GM23338 (cell line): Measurements from ENCODE around the gene OPRL1. TPM values are rescaled to one million over a fixed set of nuclear protein-coding genes. Genes with fewer than 3 reads are reported as not detected.

Source experiments
- ATAC-seq: fragments of 200-7000 bp; cut with Tn5 transposase; 3 replicates; pipeline ENCODE4 v1.9.1; 2020
- DNase-seq: peaks from one replicate; pipeline ENCODE4 v3.0.0-alpha.2; 2015; ENCODE audit warnings: low spot score
- H2AFZ ChIP-seq: fragments of 200-600 bp; sonication (generic); 2 replicates; pipeline ENCODE4 v1.8.0; 2016; ENCODE audit warnings: antibody characterized with exemption, mild to moderate bottlenecking, moderate library complexity
- H3F3A ChIP-seq: fragments of 200-600 bp; sonication (generic); replicated peaks from 2 replicates; pipeline ENCODE4 v1.8.0; 2017; ENCODE audit warnings: antibody characterized with exemption, mixed run types, low read depth
- H3K27ac ChIP-seq: fragments of 200-600 bp; sonication (generic); 2 replicates; pipeline ENCODE4 v1.6.1; 2016; ENCODE audit warnings: low read depth
- H3K27me3 ChIP-seq: fragments of 200-600 bp; sonication (generic); 2 replicates; pipeline ENCODE4 v1.8.0; 2016; ENCODE audit warnings: mild to moderate bottlenecking, mixed run types, moderate library complexity; ENCODE audit not compliant: insufficient read depth
- H3K36me3 ChIP-seq: fragments of 200-600 bp; sonication (generic); 2 replicates; pipeline ENCODE4 v1.8.0; 2016; ENCODE audit warnings: mild to moderate bottlenecking; ENCODE audit not compliant: insufficient read depth
- H3K4me1 ChIP-seq: fragments of 200-600 bp; sonication (generic); 2 replicates; pipeline ENCODE4 v1.8.0; 2016; ENCODE audit warnings: mild to moderate bottlenecking, moderate library complexity; ENCODE audit not compliant: insufficient read depth
- H3K4me2 ChIP-seq: fragments of 200-600 bp; sonication (generic); 2 replicates; pipeline ENCODE4 v1.7.1; 2017; ENCODE audit warnings: mixed run types
- H3K4me3 ChIP-seq: fragments of 200-600 bp; sonication (generic); 2 replicates; pipeline ENCODE4 v1.6.1; 2016; ENCODE audit warnings: mixed run types
- H3K79me2 ChIP-seq: fragments of 200-600 bp; sonication (generic); replicated peaks from 2 replicates; pipeline ENCODE4 v1.8.0; 2017; ENCODE audit warnings: mild to moderate bottlenecking; ENCODE audit not compliant: insufficient read depth
- H3K9me2 ChIP-seq: fragments of 200-600 bp; sonication (generic); 2 replicates; pipeline ENCODE4 v1.8.0; 2017; ENCODE audit not compliant: insufficient read depth
- H4K20me1 ChIP-seq: fragments of 200-600 bp; sonication (generic); replicated peaks from 2 replicates; pipeline ENCODE4 v1.8.0; 2017; ENCODE audit warnings: mild to moderate bottlenecking; ENCODE audit not compliant: insufficient read depth
- H3K27ac Mint-ChIP-seq: 2 replicates; pipeline ENCODE4 v1.8.0; 2020; ENCODE audit warnings: inconsistent platforms, mild to moderate bottlenecking, moderate library complexity, mixed read lengths
- H3K27me3 Mint-ChIP-seq: 3 replicates; pipeline ENCODE4 v1.8.0; 2022; ENCODE audit warnings: low read depth, mild to moderate bottlenecking, moderate library complexity, mixed read lengths, inconsistent platforms; ENCODE audit not compliant: insufficient read depth, poor library complexity
- H3K36me3 Mint-ChIP-seq: 3 replicates; pipeline ENCODE4 v1.8.0; 2021; ENCODE audit warnings: low read depth, mild to moderate bottlenecking, inconsistent platforms, moderate library complexity, mixed read lengths
- H3K4me1 Mint-ChIP-seq: 3 replicates; pipeline ENCODE4 v1.8.0; 2020; ENCODE audit warnings: mild to moderate bottlenecking, inconsistent platforms, mixed read lengths
- H3K4me3 Mint-ChIP-seq: 3 replicates; pipeline ENCODE4 v1.8.0; 2021; ENCODE audit warnings: moderate library complexity, mild to moderate bottlenecking, inconsistent platforms, mixed read lengths
- H3K9me3 Mint-ChIP-seq: 3 replicates; pipeline ENCODE4 v1.8.0; 2020; ENCODE audit warnings: moderate library complexity, mild to moderate bottlenecking, inconsistent platforms, mixed read lengths
- CTCF ChIP-seq, 2 experiments: fragments of 200-600 bp in 1 of 2; sonication (generic) in 1 of 2; conservative IDR thresholded peaks; 2 replicates each; pipeline versions ENCODE4 v1.5.1 to v1.6.1; 2016 to 2017; ENCODE audit warnings: antibody characterized with exemption in 2 of 2, low read depth in 2 of 2, mild to moderate bottlenecking in 2 of 2, moderate library complexity in 1 of 2
- ETS1 ChIP-seq: IDR thresholded peaks from 2 replicates; pipeline ENCODE4 v1.6.1; 2016; ENCODE audit warnings: antibody characterized with exemption
- JUNB ChIP-seq: IDR thresholded peaks from one replicate; pipeline ENCODE4 v1.6.1; 2016; ENCODE audit warnings: antibody characterized with exemption; ENCODE audit not compliant: unreplicated experiment
- POLR2AphosphoS5 ChIP-seq: IDR thresholded peaks from 2 replicates; pipeline ENCODE4 v1.6.1; 2016; ENCODE audit warnings: antibody characterized with exemption, low read depth
- REST ChIP-seq: IDR thresholded peaks from one replicate; pipeline ENCODE4 v1.6.1; 2018; ENCODE audit warnings: antibody characterized with exemption; ENCODE audit not compliant: unreplicated experiment
- STAT1 ChIP-seq: IDR thresholded peaks from one replicate; pipeline ENCODE4 v1.6.1; 2016; ENCODE audit warnings: antibody characterized with exemption; ENCODE audit not compliant: unreplicated experiment
- ZNF331 ChIP-seq: fragments of 250-450 bp; sonication (Bioruptor Pico); IDR thresholded peaks from 2 replicates; pipeline ENCODE4 v1.5.0; 2020; ENCODE audit warnings: low read depth, mild to moderate bottlenecking, moderate library complexity
- long read RNA-seq: library from polyadenylated mRNA; unstranded; transcript quantifications from one replicate; pipeline ENCODE4 v2.0.0, GENCODE V29; 2020; ENCODE audit not compliant: unreplicated experiment
- polyA plus RNA-seq: library from polyadenylated mRNA; unstranded; fragments of >200 nt; fragmentation: Nextera tagmentation; extraction: Ambion mirVana; gene quantifications from 2 replicates; pipeline ENCODE4 v1.2.1, GENCODE V29; 2016
- total RNA-seq: library from RNA; depleted of rRNA; stranded (reverse); fragments of >200 nt; shearing (Covaris generic); gene quantifications from 2 replicates; pipeline ENCODE4 v1.2.3, GENCODE V29; 2014; rRNA removed

OPRL1 gene
- 0.74 and 1.1 TPM in 2 replicates for total RNA-seq
- polyA plus RNA-seq = 0.24 and 0.27 TPM in 2 replicates
- long read RNA-seq = 0 reads

GRCh38 chr20:64080013-64080812, at the start of gene OPRL1:
Gene OPRL1 (plus strand): TSS chr20:64080082. CDS start chr20:64092721, 12,639 bp downstream.
- Histone ChIP-seq H3K4me3 (peak within 1 kb of the TSS; percentile 75), H3K4me2 (peak within 1 kb of the TSS; percentile 88), H3K27ac (no peak within 1 kb of the TSS), H3K36me3 (no peaks in the 10 kb centered on the region), H3K9me2 (no peaks in the 10 kb centered on the region), H3K4me1 (peaks cover 26% of the 10 kb centered on the region; the same call in 1 of the 2 replicates), H2AFZ (peak within 1 kb of the TSS; percentile 93), H3K79me2 (no peaks in the 10 kb centered on the region), H3F3A (0 out of 2 replicates have a peak, but pooled peaks cover 7% of the 10 kb centered on the region), H4K20me1 (no peaks in the 10 kb centered on the region), H3K27me3 (peaks cover 43% of the 10 kb centered on the region)
- H3K27ac Mint-ChIP-seq = no peak within 1 kb of the TSS
- H3K27me3 Mint-ChIP-seq = peaks cover 42% of the 10 kb centered on the region
- peak; percentile 0; the same call in 1 of the 3 replicates for ATAC-seq
- 0 out of 3 replicates have a peak, but pooled peaks cover 3% of the 10 kb centered on the region for H3K9me3 Mint-ChIP-seq
- peaks cover 33% of the 10 kb centered on the region for H3K4me1 Mint-ChIP-seq
- TF ChIP-seq ZNF331 (no peak), POLR2AphosphoS5 (no peak), ETS1 (no peak), JUNB (no peak), STAT1 (no peak)
- peak within 1 kb of the TSS; percentile 77 for H3K4me3 Mint-ChIP-seq
- no peaks in the 10 kb centered on the region; the same call in 2 of the 3 replicates for H3K36me3 Mint-ChIP-seq
- DNase-seq = peak; percentile 47

GRCh38 chr20:64030371-64031134, 49.3 kb upstream of the OPRL1 start:
- peaks cover 55% of the 10 kb centered on the region for H3K36me3 Mint-ChIP-seq
- DNase-seq = no peak
- TF ChIP-seq CTCF (conservative IDR thresholded peaks at IDR 0.05; ENCODE audit: low read depth in 2 of 2) (no peak), POLR2AphosphoS5 (no peak), REST (no peak), ZNF331 (no peak)

More at GRCh38 chr20:64030371-64031134, 49.3 kb upstream of the OPRL1 start:
- no peaks in the 10 kb centered on the region for H3K27me3 ChIP-seq
- Mint-ChIP-seq H3K4me3 (no peak overlapping the region), H3K27ac (no peak overlapping the region), H3K27me3 (peaks cover 8% of the 10 kb centered on the region), H3K9me3 (no peaks in the 10 kb centered on the region), H3K4me1 (peaks cover 7% of the 10 kb centered on the region)
- H3K27ac ChIP-seq = no peak overlapping the region
- peaks cover 5% of the 10 kb centered on the region; the same call in 1 of the 2 replicates for H3F3A ChIP-seq
- H2AFZ ChIP-seq = no peak overlapping the region
- H3K9me2 ChIP-seq = no peaks in the 10 kb centered on the region
- peaks cover 5% of the 10 kb centered on the region; the same call in 1 of the 2 replicates for H3K36me3 ChIP-seq
- ATAC-seq = no peak
- H4K20me1 ChIP-seq = no peaks in the 10 kb centered on the region
- H3K79me2 ChIP-seq = no peaks in the 10 kb centered on the region
- no peak overlapping the region for H3K4me2 ChIP-seq
- no peak overlapping the region for H3K4me3 ChIP-seq
- peaks cover 1% of the 10 kb centered on the region; the same call in 1 of the 2 replicates for H3K4me1 ChIP-seq
